Testis (tissue), 3 donors: ENCODE data around the gene BEST2. TPM values are rescaled to one million over a fixed set of nuclear protein-coding genes. Genes with fewer than 3 reads are reported as not detected.
"Not testable (repeated sequence)": the region's sequence is repeated elsewhere in the genome, so short reads cannot be mapped to it uniquely, and the experiment has no call there.

Experiments used
- DNase-seq: peaks from one replicate; pipeline ENCODE4 v3.0.0-alpha.2; 2019
- H3K27ac ChIP-seq, 2 donors: fragments of 200-600 bp; sonication (generic); one replicate each; pipeline ENCODE4 v1.5.1; 2019
- H3K27me3 ChIP-seq: fragments of 200-600 bp; sonication (generic); one replicate; pipeline ENCODE4 v1.5.1; 2019
- H3K36me3 ChIP-seq: fragments of 200-600 bp; sonication (generic); one replicate; pipeline ENCODE4 v1.5.1; 2017; ENCODE audit warnings: low read depth; ENCODE audit errors: missing control alignments
- H3K4me1 ChIP-seq: fragments of 200-600 bp; sonication (generic); one replicate; pipeline ENCODE4 v1.5.1; 2019
- H3K4me3 ChIP-seq, 2 donors: fragments of 200-600 bp; sonication (generic); one replicate each; pipeline ENCODE4 v1.5.1; 2017 to 2019
- H3K9me3 ChIP-seq: fragments of 200-600 bp; sonication (generic); one replicate; pipeline ENCODE4 v1.5.1; 2017
- POLR2A ChIP-seq: fragments of 450-650 bp; IDR thresholded peaks from one replicate; pipeline ENCODE4 v1.6.1; 2017; ENCODE audit warnings: antibody characterized with exemption, mild to moderate bottlenecking, moderate library complexity
- WGBS, 2 donors: methylation state at CpG; one replicate each; pipeline ENCODE4 v1.1.5; 2018; 5-methylcytosine and 5-hydroxymethylcytosine counted together
- intact Hi-C: fragments of 100-400 bp; cut with DNase I; formaldehyde crosslinking; loops from one replicate; pipeline ENCODE4 v1.15.1; 2023; ENCODE audit warnings: low total_unique reads
- polyA plus RNA-seq: library from polyadenylated mRNA; stranded (reverse); fragments of 350-450 nt; fragmentation: Illumina TruSeq; extraction: RNeasy Lipid Tissue Mini Kit (QIAGEN cat#74804); gene quantifications from one replicate; pipeline ENCODE4 v1.2.3, GENCODE V29; 2014; ENCODE audit warnings: low read depth, low replicate concordance; ENCODE audit not compliant: insufficient read depth
- total RNA-seq, 2 donors: library from RNA; depleted of rRNA; stranded (reverse); fragments of >200 nt; gene quantifications; one replicate each; pipeline ENCODE4 v1.2.3, GENCODE V29; 2016
- TF ChIP-seq, protein P1 (sequence below), 3 experiments: fragments of 450-650 bp in 2 of 3; fragments of 200-600 bp in 1 of 3; sonication (generic) in 1 of 3; IDR thresholded peaks; one replicate each; pipeline ENCODE4 v1.5.1; 2016 to 2019; ENCODE audit warnings: antibody characterized with exemption in 3 of 3, mild to moderate bottlenecking in 2 of 3, moderate library complexity in 1 of 3

The BEST2 gene
- total and polyA plus RNA-seq, 3 donors from 2014 or later, result 0.50 to 0.87 TPM; not detected in 1

DNA sequence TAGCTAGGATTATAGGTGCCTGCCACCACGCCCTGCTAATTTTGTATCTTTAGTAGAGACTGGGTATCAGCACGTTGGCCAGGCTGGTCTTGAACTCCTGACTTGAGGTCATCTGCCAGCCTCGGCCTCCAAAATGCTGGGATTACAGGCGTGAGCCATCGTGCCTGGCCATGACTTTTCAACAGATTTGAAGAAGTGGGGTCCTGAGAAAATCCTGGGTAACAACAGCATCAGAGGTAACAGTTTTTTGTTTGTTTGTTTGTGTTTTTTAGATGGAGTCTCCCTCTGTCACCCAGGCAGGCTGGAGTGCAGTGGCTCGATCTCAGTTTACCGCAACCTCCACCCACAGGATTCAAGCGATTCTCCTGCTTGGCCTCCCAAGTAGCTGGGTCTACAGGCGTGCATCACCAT is 43.4 kb downstream of the BEST2 start:
- intact Hi-C loops, result loop anchor here (10.0 kb wide), 1 partner anchor 60 kb away; the partner anchor contains the start of genes GET3 and TRIR

DNA sequence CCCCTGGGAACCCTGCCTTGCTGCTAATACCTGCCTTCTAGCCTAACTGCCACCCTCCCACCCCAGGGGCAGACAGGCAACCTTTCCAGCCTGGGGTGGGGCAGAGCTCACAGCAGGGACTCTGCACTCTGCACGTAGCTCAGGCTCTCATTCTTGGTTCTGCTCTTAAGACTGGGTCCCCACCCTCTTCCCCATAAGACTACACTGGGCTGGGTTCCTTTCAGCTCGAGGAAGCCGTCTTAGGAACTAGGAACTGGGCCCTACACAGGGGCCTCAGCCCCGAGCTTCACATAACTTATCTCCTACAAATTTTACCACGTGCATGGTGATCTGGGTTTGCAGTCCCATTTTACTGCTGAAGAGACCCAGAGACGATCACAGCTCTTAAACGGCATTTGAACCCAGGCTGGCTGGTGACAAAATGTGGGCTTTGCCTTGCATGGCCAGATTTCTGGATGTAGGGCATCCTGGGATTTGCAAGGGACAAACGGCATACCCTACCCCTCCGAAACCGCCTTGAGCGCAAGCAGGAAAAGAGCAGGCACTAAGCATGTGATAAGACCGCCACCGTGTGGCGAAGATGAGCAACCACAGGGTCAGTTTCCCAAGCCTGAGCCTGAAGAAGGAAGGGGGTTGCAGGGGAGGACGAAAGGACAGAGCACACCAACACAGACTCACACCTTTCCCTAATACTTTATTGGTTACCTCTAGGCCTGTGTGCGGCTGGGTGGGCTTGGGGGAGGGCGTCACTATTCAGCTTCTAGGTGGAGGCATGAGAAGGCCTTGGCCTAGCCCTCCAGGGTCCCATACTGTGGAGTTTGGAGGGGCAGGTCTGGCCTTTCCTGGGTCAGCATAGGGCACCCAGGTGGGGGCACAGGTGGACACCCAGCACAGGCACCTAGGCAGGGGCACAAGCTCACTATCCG is 44.8 kb downstream of the BEST2 start:
- WGBS, 2 donors, result 3 to 10% methylated on average over 15 to 18 of the region's 18 CpGs
- Histone ChIP-seq H3K9me3 (no peaks in the 10 kb centered on the region), H3K27me3 (no peaks in the 10 kb centered on the region), H3K4me1 (peaks cover 17% of the 10 kb centered on the region), H3K4me3 (no peak overlapping the region), H3K27ac (peak overlapping the region in 1 of 2 donors; percentile 59), H3K36me3 (no peaks in the 10 kb centered on the region)
- peak; percentile 86 for DNase-seq
- intact Hi-C loops, result loop anchor here (10.0 kb wide), 1 partner anchor 62 kb away; the partner anchor contains the start of genes GET3 and TRIR
- TF ChIP-seq, protein P1, sequence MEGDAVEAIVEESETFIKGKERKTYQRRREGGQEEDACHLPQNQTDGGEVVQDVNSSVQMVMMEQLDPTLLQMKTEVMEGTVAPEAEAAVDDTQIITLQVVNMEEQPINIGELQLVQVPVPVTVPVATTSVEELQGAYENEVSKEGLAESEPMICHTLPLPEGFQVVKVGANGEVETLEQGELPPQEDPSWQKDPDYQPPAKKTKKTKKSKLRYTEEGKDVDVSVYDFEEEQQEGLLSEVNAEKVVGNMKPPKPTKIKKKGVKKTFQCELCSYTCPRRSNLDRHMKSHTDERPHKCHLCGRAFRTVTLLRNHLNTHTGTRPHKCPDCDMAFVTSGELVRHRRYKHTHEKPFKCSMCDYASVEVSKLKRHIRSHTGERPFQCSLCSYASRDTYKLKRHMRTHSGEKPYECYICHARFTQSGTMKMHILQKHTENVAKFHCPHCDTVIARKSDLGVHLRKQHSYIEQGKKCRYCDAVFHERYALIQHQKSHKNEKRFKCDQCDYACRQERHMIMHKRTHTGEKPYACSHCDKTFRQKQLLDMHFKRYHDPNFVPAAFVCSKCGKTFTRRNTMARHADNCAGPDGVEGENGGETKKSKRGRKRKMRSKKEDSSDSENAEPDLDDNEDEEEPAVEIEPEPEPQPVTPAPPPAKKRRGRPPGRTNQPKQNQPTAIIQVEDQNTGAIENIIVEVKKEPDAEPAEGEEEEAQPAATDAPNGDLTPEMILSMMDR (IDR thresholded peaks at IDR 0.05), result peak; percentile 89 to 97 (median 94)
- TF ChIP-seq POLR2A, result no peak

More for the DNA sequence above, 43.4 kb downstream of the BEST2 start:
- Histone ChIP-seq H3K36me3 (no peaks in the 10 kb centered on the region), H3K27me3 (no peaks in the 10 kb centered on the region), H3K4me1 (peaks cover 16% of the 10 kb centered on the region), H3K27ac (peak overlapping the region in 1 of 2 donors; percentile 98), H3K9me3 (no peaks in the 10 kb centered on the region), H3K4me3 (no peak overlapping the region)
- DNase-seq, result no peak
- 83 to 90% methylated on average over 8 to 9 of the region's 9 CpGs for WGBS, 2 donors
- TF ChIP-seq, protein P1 (IDR thresholded peaks at IDR 0.05), result no peak
- no peak for TF ChIP-seq POLR2A

DNA sequence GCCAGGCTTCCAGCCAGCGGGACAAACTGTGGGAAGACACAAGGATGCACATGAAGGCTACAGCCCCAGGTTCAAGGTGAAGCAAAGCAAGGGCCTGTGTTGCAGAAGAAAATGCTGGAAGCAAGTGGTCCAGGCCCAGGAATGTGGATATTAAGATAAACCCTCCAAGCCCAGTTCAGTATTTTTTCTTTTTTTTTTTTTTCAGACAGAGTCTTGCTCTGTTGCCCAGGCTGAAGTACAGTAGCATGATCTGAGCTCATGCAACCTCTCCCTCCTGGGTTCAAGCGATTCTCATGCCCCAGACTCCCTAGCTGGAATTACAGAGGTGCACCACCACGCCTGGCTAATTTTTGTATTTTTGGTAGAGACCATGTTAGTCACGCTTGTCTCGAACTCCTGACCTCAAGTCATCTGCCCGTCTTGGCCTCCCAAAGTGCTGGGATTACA is 45.6 kb downstream of the BEST2 start:
- Histone ChIP-seq H3K27me3 (no peaks in the 10 kb centered on the region), H3K36me3 (no peaks in the 10 kb centered on the region), H3K4me1 (peaks cover 20% of the 10 kb centered on the region), H3K4me3 (no peak overlapping the region), H3K27ac (no peak overlapping the region), H3K9me3 (no peaks in the 10 kb centered on the region)
- TF ChIP-seq, protein P1 (IDR thresholded peaks at IDR 0.05), result no peak
- TF ChIP-seq POLR2A, result no peak
- WGBS, 2 donors, result 82 to 88% methylated on average over 6 of the region's 6 CpGs
- DNase-seq, result no peak
- intact Hi-C loops, result loop anchor here (10.0 kb wide), 1 partner anchor 62 kb away; the partner anchor contains the start of genes GET3 and TRIR

DNA sequence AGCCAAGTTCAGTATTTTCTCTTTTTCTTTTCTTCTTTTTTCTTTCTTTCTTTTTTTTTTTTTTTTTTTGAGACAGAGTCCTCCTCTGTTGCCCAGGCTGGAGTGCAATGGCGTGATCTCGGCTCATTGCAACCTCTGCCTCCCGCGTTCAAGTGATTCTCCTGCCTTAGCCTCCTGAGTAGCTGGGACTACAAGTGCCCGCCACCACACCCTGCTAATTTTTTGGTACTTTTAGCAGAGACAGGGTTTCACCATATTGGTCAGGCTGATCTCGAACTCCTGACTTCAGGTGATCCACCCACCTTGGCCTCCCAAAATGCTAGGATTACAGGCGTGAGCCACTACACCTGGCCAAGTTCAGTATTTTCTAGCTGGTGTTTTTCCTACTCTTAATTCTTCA is 46.0 kb downstream of the BEST2 start:
- intact Hi-C loops, result loop anchor here (10.0 kb wide), 1 partner anchor 63 kb away; the partner anchor contains the start of genes GET3 and TRIR
- peaks cover 24% of the 10 kb centered on the region for H3K4me1 ChIP-seq
- H3K36me3 ChIP-seq, H3K27ac ChIP-seq, DNase-seq, H3K9me3 ChIP-seq, H3K4me3 ChIP-seq, H3K27me3 ChIP-seq: not testable (repeated sequence)
- 94 to 96% methylated on average over 7 of the region's 7 CpGs for WGBS, 2 donors

DNA sequence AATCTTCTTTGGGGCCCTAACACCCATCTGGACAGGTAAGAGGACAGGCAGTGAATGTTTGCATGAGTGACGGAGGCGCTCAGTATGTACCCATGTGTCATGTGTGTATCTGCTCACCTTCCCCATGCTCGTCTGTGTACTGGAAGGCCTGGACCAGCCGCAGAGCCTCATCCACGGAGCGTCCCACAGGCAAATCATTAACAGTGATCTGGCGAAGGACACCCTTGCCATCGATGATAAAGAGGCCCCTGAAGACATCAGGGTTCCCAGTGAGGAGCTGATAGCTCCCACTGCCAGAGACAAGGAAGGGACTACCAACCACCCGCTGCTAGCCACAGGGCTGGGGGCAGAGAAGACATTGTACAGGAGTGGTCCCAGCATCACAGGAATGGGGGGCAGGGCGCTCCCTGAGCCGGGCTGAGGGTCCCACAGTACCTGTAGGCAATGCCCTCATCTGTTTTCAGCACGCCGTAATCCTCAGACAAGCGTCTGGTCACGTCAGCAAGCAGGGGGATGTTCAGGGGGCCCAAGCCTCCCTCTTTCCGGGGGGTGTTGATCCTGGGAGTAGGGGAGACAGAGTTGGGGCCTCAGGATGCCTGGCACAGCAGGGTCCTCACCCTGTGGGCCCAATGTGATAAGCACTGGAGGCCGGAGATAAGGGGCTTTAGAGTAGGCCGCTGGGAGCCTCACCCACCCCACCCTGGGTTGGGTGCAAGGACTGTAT is 48.3 kb downstream of the BEST2 start:
- Histone ChIP-seq H3K4me1 (peaks cover 24% of the 10 kb centered on the region), H3K9me3 (no peaks in the 10 kb centered on the region), H3K4me3 (no peak overlapping the region), H3K27me3 (no peaks in the 10 kb centered on the region), H3K27ac (no peak overlapping the region), H3K36me3 (no peaks in the 10 kb centered on the region)
- WGBS, 2 donors, result 88 to 89% methylated on average over 11 to 18 of the region's 18 CpGs
- no peak for DNase-seq
- intact Hi-C loops, result loop anchor here (10.0 kb wide), 1 partner anchor 65 kb away; the partner anchor contains the start of genes GET3 and TRIR
- TF ChIP-seq, protein P1 (IDR thresholded peaks at IDR 0.05), result no peak
- no peak for TF ChIP-seq POLR2A
